Sigmoid colon (tissue), 4 donors: ENCODE data around the gene CAMK1D.

ENCODE experiments used
- POLR2A ChIP-seq, 2 donors: fragments of 450-650 bp; IDR thresholded peaks; one replicate each; pipeline ENCODE4 v1.6.1; 2016; ENCODE audit warnings: antibody characterized with exemption in 2 of 2, mild to moderate bottlenecking in 2 of 2, moderate library complexity in 2 of 2
- POLR2AphosphoS5 ChIP-seq, 4 donors: sonication (generic); formaldehyde crosslinking; IDR thresholded peaks; one replicate each; pipeline ENCODE4 v1.6.1; 2017; ENCODE audit warnings: antibody characterized with exemption in 4 of 4
- TF ChIP-seq, protein P1 (sequence below), 4 experiments: fragments of 450-650 bp in 3 of 4; fragments of 200-600 bp in 1 of 4; IDR thresholded peaks; one replicate each; pipeline ENCODE4 v1.5.1; 2016 to 2019; ENCODE audit warnings: antibody characterized with exemption in 4 of 4, mild to moderate bottlenecking in 3 of 4, moderate library complexity in 2 of 4

GRCh38 chr10:12841426-12841825, 492.1 kb downstream of the CAMK1D start:
- TF ChIP-seq POLR2AphosphoS5 (IDR thresholded peaks at IDR 0.05) (no peak), POLR2A (IDR thresholded peaks at IDR 0.05) (no peak)
- TF ChIP-seq, protein P1, sequence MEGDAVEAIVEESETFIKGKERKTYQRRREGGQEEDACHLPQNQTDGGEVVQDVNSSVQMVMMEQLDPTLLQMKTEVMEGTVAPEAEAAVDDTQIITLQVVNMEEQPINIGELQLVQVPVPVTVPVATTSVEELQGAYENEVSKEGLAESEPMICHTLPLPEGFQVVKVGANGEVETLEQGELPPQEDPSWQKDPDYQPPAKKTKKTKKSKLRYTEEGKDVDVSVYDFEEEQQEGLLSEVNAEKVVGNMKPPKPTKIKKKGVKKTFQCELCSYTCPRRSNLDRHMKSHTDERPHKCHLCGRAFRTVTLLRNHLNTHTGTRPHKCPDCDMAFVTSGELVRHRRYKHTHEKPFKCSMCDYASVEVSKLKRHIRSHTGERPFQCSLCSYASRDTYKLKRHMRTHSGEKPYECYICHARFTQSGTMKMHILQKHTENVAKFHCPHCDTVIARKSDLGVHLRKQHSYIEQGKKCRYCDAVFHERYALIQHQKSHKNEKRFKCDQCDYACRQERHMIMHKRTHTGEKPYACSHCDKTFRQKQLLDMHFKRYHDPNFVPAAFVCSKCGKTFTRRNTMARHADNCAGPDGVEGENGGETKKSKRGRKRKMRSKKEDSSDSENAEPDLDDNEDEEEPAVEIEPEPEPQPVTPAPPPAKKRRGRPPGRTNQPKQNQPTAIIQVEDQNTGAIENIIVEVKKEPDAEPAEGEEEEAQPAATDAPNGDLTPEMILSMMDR (IDR thresholded peaks at IDR 0.05): no peak
